ENCODE measurements around the gene PHF19. TPM values are rescaled to one million over a fixed set of nuclear protein-coding genes. Genes with fewer than 3 reads are reported as not detected.

The PHF19 gene
- total RNA-seq, 1 donor from 2014 or later, result 24.4 TPM

DNA sequence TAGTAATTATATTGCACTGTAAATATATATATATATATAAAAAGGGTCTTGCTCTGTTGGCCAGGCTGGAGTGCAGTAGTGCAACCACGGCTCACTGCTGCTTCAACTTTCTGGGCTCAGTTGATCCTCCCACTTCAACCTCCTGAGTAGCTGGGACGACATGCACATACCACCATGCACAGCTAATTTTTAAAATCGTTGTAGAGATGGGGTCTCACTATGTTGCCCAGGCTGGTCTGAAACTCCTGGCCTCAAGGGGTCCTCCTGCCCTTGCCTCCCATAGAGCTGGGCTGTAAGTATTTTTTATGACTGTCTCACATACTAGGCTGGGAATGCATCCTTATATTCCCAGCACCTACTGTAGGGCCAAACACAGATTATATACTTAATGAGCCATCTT, 46.1 kb downstream of the PHF19 start:
- Histone ChIP-seq H3K27ac (no peak overlapping the region), H3K9me3 (no peaks in the 10 kb centered on the region), H3K27me3 (ENCODE audit: low read depth) (no peaks in the 10 kb centered on the region), H3K4me3 (no peak overlapping the region), H3K36me3 (peaks cover 81% of the 10 kb centered on the region), H3K4me1 (peaks cover 4% of the 10 kb centered on the region)
- TF ChIP-seq, protein P1, sequence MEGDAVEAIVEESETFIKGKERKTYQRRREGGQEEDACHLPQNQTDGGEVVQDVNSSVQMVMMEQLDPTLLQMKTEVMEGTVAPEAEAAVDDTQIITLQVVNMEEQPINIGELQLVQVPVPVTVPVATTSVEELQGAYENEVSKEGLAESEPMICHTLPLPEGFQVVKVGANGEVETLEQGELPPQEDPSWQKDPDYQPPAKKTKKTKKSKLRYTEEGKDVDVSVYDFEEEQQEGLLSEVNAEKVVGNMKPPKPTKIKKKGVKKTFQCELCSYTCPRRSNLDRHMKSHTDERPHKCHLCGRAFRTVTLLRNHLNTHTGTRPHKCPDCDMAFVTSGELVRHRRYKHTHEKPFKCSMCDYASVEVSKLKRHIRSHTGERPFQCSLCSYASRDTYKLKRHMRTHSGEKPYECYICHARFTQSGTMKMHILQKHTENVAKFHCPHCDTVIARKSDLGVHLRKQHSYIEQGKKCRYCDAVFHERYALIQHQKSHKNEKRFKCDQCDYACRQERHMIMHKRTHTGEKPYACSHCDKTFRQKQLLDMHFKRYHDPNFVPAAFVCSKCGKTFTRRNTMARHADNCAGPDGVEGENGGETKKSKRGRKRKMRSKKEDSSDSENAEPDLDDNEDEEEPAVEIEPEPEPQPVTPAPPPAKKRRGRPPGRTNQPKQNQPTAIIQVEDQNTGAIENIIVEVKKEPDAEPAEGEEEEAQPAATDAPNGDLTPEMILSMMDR (IDR thresholded peaks at IDR 0.05), result no peak
- intact Hi-C loops (cut with DNase I), result no loop called here
- DNase-seq, result no peak
- no peak for ATAC-seq

DNA sequence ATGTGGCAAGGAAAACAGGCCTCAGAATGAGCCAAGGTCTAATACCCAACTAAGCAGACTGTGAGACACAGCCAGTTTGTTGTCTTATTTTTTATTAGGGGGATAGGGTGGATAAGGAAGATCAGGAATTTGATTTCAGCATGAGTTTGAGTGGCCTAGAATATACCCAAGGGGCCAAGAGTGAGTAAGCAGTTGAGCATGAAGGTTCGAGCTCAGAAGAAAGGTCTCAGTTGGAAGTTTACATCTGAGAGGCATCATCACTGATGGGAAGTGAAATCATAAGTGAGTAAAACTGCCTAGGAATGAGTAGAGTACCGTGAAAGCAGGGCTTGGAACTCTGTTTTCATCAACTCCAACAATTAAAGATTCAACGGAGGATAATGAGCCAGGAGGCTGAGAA, 46.8 kb downstream of the PHF19 start:
- DNase-seq (no peak), ATAC-seq (no peak)
- TF ChIP-seq, protein P1 (IDR thresholded peaks at IDR 0.05), result no peak
- H3K9me3 ChIP-seq, result no peaks in the 10 kb centered on the region
- no peak overlapping the region for H3K4me3 ChIP-seq
- H3K27me3 ChIP-seq (ENCODE audit: low read depth), result no peaks in the 10 kb centered on the region
- intact Hi-C loops (cut with DNase I), result no loop called here
- H3K27ac ChIP-seq, result no peak overlapping the region
- peaks cover 4% of the 10 kb centered on the region for H3K4me1 ChIP-seq
- H3K36me3 ChIP-seq, result peaks cover 85% of the 10 kb centered on the region

DNA sequence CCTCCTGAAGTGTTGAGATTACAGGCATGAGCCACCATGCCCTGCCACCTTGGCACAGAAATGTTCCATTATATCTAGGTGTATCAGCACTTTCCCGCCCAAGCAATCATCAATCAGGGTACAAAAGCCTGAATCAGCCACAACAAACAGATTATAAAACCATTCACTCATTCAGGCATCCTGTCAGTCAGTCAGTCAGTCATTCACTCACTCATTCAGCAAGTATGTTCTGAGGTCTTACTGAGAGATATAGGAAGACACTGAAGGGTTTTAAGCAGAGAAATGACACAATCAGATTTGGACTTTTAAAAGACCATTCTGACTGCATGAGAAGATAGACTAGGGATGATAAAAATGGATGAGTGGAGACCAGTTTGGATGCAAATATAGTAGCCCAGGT, 47.3 kb downstream of the PHF19 start:
- Histone ChIP-seq H3K4me1 (peaks cover 4% of the 10 kb centered on the region), H3K27me3 (ENCODE audit: low read depth) (no peaks in the 10 kb centered on the region), H3K4me3 (no peak overlapping the region), H3K36me3 (peaks cover 85% of the 10 kb centered on the region), H3K27ac (no peak overlapping the region), H3K9me3 (no peaks in the 10 kb centered on the region)
- DNase-seq (no peak), ATAC-seq (no peak)
- intact Hi-C loops (cut with DNase I), result no loop called here
- TF ChIP-seq, protein P1 (IDR thresholded peaks at IDR 0.05), result no peak

DNA sequence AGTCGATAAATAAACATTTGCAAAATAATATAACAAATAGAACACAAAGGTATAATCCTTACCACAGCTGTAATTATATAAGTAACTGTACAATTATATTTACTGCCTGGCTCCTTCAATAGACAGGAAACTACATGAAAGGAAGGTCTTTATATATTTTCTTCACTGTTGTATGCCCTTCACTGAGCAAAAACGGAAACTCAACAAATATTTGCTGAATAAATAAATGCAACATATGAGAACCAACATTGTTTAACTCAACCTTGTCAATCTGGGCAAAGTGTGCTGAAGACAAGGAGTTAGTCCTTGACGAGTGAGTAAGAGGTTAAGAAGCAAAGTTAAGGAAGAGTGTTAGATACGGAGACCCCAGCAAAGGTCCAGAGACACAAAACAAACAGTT, 56.9 kb downstream of the PHF19 start:
- Histone ChIP-seq H3K27ac (no peak overlapping the region), H3K4me1 (no peaks in the 10 kb centered on the region), H3K9me3 (no peaks in the 10 kb centered on the region), H3K27me3 (ENCODE audit: low read depth) (no peaks in the 10 kb centered on the region), H3K4me3 (no peak overlapping the region), H3K36me3 (peaks cover 96% of the 10 kb centered on the region)
- intact Hi-C loops (cut with DNase I), result no loop called here
- DNase-seq, result no peak
- no peak for ATAC-seq
- TF ChIP-seq, protein P1 (IDR thresholded peaks at IDR 0.05), result no peak

DNA sequence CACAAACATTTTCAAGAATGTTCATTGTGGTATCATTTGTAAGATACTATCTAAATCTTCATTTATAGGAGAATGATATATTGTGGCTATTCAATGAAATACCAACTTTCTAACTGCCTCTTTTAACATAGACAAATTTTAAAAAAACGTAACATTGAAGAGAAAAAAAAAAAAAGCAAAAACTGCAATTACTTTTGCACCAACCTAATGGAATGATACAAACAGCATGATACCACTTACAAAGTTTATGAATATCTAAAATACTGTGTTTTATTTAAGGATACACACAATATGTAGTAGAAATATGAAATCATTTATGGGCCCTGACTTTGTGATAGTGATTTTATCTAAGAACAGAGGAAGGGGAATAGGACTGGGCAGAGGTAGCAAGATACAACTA, 58.4 kb downstream of the PHF19 start:
- no peak for DNase-seq
- Histone ChIP-seq H3K27ac (no peak overlapping the region), H3K4me1 (no peaks in the 10 kb centered on the region), H3K36me3 (peaks cover 82% of the 10 kb centered on the region), H3K9me3 (no peaks in the 10 kb centered on the region), H3K4me3 (no peak overlapping the region), H3K27me3 (ENCODE audit: low read depth) (no peaks in the 10 kb centered on the region)
- TF ChIP-seq, protein P1 (IDR thresholded peaks at IDR 0.05), result no peak
- intact Hi-C loops (cut with DNase I), result no loop called here
- ATAC-seq, result no peak

DNA sequence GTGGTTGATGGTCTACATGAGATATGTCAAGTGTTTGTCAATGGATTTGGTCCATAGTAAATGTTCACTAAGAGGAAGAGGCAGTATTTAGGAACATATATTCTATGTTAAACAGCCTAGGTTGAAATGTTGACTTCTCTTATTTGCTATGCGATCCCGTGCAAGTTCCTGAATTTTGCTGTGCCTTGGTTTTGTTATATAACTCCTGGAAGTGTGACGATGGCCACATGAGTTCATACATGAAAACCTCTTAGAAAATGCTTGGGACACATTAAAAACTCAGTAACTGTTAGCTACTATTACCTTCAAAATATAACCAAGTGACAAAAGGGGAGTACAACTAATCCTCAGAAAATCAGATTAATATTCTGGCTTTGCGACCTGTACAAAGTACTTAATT, 61.9 kb downstream of the PHF19 start:
- DNase-seq (no peak), ATAC-seq (no peak)
- intact Hi-C loops (cut with DNase I), result no loop called here
- H3K4me1 ChIP-seq, result no peaks in the 10 kb centered on the region
- H3K9me3 ChIP-seq, result no peaks in the 10 kb centered on the region
- no peaks in the 10 kb centered on the region for H3K27me3 ChIP-seq (ENCODE audit: low read depth)
- H3K4me3 ChIP-seq, result no peak overlapping the region
- H3K36me3 ChIP-seq, result peaks cover 48% of the 10 kb centered on the region
- TF ChIP-seq, protein P1 (IDR thresholded peaks at IDR 0.05), result no peak
- no peak overlapping the region for H3K27ac ChIP-seq
